IPS-20b (cell line): ENCODE data around the gene CUX1.
A peak's percentile ranks its signal among the peaks of the same experiment; 100 is the strongest.
"Not testable (repeated sequence)": the region's sequence is repeated elsewhere in the genome, so short reads cannot be mapped to it uniquely, and the experiment has no call there.

Experiments
- H3K27ac ChIP-seq: one replicate; pipeline ENCODE4 v1.5.1; 2013; ENCODE audit warnings: low read length
- H3K27me3 ChIP-seq: 2 replicates; pipeline ENCODE4 v1.6.1; 2013; ENCODE audit warnings: mild to moderate bottlenecking, low read length, inconsistent platforms; ENCODE audit not compliant: insufficient read depth
- H3K36me3 ChIP-seq: 2 replicates; pipeline ENCODE4 v1.6.1; 2013; ENCODE audit warnings: low read depth, mild to moderate bottlenecking, inconsistent platforms, low read length, moderate library complexity; ENCODE audit not compliant: insufficient read depth
- H3K4me1 ChIP-seq: 2 replicates; pipeline ENCODE4 v1.6.1; 2013; ENCODE audit warnings: mild to moderate bottlenecking, control low read depth, inconsistent platforms, low read length, moderate library complexity; ENCODE audit not compliant: insufficient read depth
- H3K4me3 ChIP-seq: 2 replicates; pipeline ENCODE4 v1.5.1; 2013; ENCODE audit warnings: mild to moderate bottlenecking, low read length, inconsistent platforms
- H3K9ac ChIP-seq: 2 replicates; pipeline ENCODE4 v1.6.1; 2013; ENCODE audit warnings: low read depth, mild to moderate bottlenecking, inconsistent platforms, low read length, moderate library complexity
- H3K9me3 ChIP-seq: 2 replicates; pipeline ENCODE4 v1.6.1; 2013; ENCODE audit warnings: mild to moderate bottlenecking, low read depth, low read length, inconsistent platforms; ENCODE audit not compliant: insufficient read depth

CUX1 gene

DNA sequence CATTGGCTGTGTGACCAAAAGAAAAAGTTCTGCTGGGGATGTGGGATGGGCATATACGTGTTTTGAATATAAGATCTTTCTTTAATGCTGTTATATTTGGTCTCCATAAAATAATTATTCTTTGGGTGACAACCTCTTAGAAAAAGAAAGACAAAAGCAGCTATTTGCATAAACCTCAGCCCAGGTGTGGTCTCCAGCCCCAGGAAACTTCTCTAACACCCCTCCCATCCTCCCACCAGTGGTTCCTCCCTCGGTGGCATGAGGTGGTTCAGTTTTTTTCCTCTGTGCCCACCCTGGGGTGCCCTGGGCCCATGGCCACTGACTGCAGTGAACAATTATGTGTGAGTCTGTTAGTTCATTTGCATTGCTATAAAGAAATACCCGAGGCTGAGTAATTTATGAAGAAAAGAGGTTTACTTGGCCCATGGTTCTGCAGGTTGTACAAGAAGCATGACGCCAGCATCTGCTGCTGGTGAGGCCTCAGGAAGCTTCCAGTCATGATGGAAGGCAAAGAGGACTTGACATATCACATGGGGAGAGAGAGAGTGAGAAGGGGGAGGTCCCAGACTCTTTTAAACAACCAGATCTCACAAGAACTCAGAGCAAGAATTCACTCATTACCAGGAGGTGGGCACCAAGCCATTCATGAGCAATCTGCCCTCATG is 165.9 kb downstream of the CUX1 start:
- no peak overlapping the region for H3K27ac ChIP-seq
- no peak overlapping the region for H3K9ac ChIP-seq
- no peak overlapping the region for H3K4me3 ChIP-seq
- H3K27me3 ChIP-seq = no peaks in the 10 kb centered on the region
- no peaks in the 10 kb centered on the region; the same call in 1 of the 2 replicates for H3K9me3 ChIP-seq
- peaks cover 20% of the 10 kb centered on the region; the same call in 1 of the 2 replicates for H3K4me1 ChIP-seq
- no peaks in the 10 kb centered on the region for H3K36me3 ChIP-seq

DNA sequence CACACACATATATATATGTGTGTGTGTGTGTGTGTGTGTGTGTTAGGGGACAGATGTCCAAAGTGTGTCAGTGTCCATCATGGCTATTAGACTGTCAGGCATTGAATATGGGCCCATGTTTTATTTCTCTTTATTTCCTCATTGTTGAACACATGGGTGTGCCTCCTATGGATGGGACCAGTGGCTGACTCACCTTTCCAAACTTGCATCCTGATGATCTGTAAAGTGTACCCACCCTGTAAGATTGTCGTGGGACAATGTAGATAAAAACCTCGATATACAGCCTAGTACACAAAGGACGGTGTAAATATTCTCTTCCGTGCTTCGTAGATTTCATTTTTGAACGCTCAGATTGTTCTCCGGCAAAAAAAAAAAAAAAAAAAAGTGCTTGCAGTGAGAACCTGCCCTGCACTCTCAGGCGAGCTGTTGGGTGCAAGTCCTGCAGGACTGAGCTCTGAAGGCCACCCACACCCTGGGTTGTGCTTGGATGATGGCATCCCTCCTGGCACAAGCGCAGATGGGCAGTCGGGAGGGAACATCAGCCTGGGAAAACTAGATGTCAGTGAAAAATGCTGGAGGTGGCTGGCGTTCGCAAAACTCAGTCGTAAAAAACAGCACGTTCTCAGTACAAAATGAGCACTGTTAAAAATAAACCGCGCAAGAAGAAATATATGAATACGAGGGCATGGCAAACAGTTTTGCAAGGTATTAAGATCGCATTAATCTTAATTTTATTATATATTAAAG is 166.9 kb downstream of the CUX1 start:
- Histone ChIP-seq H3K27ac (no peak overlapping the region), H3K9me3 (no peaks in the 10 kb centered on the region; the same call in 1 of the 2 replicates), H3K27me3 (no peaks in the 10 kb centered on the region), H3K4me3 (no peak overlapping the region), H3K4me1 (peaks cover 20% of the 10 kb centered on the region; the same call in 1 of the 2 replicates), H3K9ac (no peak overlapping the region), H3K36me3 (no peaks in the 10 kb centered on the region)

DNA sequence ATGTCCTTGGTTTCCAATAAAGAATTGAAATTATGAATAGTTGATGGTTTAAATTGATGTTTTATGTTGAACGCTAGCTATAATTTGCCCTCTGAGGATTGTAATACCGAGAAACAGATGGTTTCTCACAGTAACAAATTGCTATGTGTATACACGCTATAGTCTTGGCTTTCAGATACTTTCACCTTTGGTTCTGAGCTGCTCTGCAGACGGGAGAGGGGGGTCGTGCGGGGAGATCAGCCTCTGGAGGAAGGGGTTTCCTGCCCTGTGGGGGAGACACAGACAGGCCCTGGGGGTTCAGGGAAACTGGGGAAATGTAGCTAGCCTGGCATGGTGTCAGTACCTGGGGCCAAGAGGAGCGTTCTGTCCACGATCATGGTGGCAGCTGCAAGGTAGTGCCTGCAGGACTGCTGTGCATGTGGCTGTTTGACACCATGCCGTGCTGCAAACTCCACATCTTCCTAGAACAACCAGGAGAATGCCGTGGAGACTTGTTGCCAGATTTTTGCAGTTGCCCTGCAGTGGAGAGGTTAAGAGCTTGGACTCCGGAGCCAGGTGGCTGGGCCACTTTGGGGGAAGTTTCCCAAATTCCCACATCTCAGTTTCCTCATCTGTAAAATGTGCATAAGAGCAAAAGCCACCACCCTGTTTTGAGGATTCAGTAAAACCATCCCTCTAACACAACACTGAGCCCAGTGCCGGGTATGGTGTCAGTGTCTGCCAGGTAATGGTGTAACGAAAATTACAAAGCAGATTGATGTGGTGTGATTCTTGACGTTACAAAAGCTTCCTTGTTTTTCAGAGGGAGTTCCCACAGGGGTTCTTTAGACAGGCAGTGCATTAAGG is 167.9 kb downstream of the CUX1 start:
- Histone ChIP-seq H3K27me3 (no peaks in the 10 kb centered on the region), H3K36me3 (no peaks in the 10 kb centered on the region), H3K4me1 (peaks cover 20% of the 10 kb centered on the region; the same call in 1 of the 2 replicates), H3K4me3 (no peak overlapping the region), H3K9ac (0 out of 2 replicates have a peak overlapping the region, but pooled peaks have one; percentile 39), H3K9me3 (no peaks in the 10 kb centered on the region; the same call in 1 of the 2 replicates), H3K27ac (no peak overlapping the region)

DNA sequence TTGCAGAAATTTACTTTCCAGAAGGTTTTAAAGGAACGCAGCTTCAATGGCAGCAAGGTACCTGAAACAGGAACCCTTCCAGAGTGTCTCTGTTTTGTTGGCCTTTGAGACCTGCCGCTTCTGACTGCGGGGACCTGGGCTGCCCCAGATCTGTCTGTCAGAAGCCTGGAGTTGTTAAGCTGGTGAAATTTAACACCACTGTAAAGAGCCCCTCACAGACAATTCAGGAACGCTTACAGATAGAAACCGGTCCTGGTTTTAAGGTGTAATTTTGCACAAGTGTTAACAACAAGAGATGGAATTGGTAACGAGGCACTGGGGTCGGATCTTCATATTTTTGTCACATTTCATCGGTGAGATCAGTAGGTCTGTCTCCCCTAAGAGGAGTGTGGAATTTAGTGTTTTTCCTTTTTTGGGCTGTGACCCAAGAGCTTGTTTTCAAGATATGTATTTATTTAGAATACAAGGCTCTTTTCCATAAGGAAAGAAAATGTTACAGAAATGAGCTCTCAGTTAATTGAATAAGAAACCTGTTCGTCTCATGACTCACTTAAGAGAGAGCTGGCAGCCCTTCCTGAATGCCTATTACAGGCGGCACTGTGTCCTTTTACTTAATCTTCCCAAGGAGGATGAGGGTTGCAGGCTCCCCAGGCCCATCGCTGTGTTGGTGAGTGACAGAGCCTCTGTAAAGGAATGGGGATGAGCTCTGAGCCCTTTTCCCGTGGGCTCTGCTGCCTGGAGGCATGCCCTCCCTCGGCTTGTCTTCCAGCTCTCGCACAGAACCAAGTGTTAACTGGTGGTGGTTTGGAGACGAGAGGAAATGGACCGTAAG is 168.7 kb downstream of the CUX1 start:
- Histone ChIP-seq H3K36me3 (no peaks in the 10 kb centered on the region), H3K27ac (no peak overlapping the region), H3K27me3 (no peaks in the 10 kb centered on the region), H3K4me3 (0 out of 2 replicates have a peak overlapping the region, but pooled peaks have one; percentile 23), H3K9me3 (no peaks in the 10 kb centered on the region; the same call in 1 of the 2 replicates), H3K9ac (no peak overlapping the region), H3K4me1 (peaks cover 20% of the 10 kb centered on the region; the same call in 1 of the 2 replicates)

DNA sequence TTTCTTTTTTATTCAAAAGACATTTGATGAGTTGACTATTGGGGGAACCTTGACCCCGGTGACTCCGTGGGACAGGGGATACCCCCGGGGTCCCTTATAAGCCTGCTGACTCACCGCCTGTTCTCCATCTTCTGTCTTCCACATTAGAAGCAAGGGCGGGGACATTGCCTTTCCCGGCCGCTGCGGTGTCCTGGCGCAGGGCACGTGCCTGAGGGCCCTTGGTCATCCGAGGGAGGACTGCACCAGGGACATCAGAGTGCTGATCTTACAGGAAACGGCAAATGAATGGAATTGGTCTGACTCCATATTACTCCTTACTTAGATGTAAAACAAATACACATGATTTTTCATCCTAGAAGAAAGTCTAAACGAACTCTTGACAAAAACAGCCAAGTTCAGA is 170.1 kb downstream of the CUX1 start:
- no peaks in the 10 kb centered on the region; the same call in 1 of the 2 replicates for H3K9me3 ChIP-seq
- H3K27ac ChIP-seq = no peak overlapping the region
- H3K4me1 ChIP-seq = peaks cover 20% of the 10 kb centered on the region; the same call in 1 of the 2 replicates
- H3K27me3 ChIP-seq = no peaks in the 10 kb centered on the region
- H3K4me3 ChIP-seq = no peak overlapping the region
- no peaks in the 10 kb centered on the region for H3K36me3 ChIP-seq
- no peak overlapping the region for H3K9ac ChIP-seq

DNA sequence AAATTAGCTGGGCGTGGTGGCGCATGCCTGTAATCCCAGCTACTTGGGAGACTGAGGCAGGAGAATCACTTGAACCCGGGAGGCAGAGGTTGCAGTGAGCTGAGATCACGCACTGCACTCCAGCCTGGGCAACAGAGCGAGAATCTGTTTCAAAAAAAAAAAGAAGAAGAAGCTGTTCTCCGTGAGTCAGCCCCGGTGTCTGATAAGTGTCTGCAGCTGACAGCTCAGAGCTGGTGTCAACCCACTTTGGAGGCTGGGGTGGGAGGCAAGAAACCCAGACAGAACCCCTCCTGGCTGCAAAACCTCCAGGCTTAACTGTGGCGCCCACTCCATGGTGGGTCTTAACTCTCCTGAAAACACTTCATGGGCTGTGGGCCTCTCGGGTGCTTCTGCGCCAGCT is 170.6 kb downstream of the CUX1 start:
- H3K27ac ChIP-seq, H3K27me3 ChIP-seq, H3K36me3 ChIP-seq, H3K9me3 ChIP-seq, H3K4me3 ChIP-seq, H3K9ac ChIP-seq: not testable (repeated sequence)
- H3K4me1 ChIP-seq = peaks cover 20% of the 10 kb centered on the region; the same call in 1 of the 2 replicates

DNA sequence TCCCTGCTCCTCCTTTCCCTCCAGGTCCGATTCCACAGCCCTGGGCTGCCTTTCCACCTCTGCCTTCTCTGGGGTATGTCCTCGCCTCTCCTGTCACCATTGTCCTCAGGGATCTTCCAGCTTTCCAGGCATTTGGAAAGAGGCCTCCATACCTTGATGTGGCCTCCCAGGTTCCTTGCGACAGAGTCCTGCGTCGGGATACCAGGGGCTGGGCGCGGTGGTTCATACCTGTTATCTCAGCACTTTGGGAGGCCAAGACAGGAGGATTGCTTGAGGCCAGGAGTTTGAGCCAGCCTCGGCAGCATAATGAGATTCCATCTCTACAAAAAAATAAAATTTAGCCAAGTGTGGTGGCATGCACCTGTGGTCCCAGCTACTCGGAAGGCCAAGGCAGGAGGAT is 171.1 kb downstream of the CUX1 start:
- H3K27me3 ChIP-seq = no peaks in the 10 kb centered on the region
- H3K4me3 ChIP-seq = no peak overlapping the region
- no peak overlapping the region for H3K27ac ChIP-seq
- peaks cover 20% of the 10 kb centered on the region; the same call in 1 of the 2 replicates for H3K4me1 ChIP-seq
- no peaks in the 10 kb centered on the region for H3K9me3 ChIP-seq
- no peak overlapping the region for H3K9ac ChIP-seq
- H3K36me3 ChIP-seq = no peaks in the 10 kb centered on the region

DNA sequence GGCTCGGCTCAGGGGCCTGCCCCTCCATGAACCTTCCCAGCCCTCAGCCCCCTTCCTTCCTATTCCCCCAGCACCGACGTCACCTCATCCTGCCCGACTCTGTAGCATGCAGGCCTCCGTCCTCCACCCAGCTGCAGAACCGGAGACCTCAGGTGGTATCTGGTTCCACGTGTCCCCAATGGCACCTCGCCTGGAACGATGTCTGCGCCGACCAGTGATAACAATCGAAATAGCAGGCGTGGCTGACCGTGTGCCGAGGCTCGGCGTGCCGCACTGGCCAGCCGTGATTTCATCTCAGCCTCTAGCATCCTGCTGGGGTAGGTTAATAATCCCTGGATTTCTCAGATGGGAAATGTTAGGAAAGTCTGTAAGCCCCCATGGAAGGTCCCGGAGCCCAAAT is 171.7 kb downstream of the CUX1 start:
- Histone ChIP-seq H3K4me3 (no peak overlapping the region), H3K9ac (no peak overlapping the region), H3K4me1 (peaks cover 20% of the 10 kb centered on the region; the same call in 1 of the 2 replicates), H3K27me3 (no peaks in the 10 kb centered on the region), H3K27ac (no peak overlapping the region), H3K36me3 (no peaks in the 10 kb centered on the region), H3K9me3 (no peaks in the 10 kb centered on the region)

DNA sequence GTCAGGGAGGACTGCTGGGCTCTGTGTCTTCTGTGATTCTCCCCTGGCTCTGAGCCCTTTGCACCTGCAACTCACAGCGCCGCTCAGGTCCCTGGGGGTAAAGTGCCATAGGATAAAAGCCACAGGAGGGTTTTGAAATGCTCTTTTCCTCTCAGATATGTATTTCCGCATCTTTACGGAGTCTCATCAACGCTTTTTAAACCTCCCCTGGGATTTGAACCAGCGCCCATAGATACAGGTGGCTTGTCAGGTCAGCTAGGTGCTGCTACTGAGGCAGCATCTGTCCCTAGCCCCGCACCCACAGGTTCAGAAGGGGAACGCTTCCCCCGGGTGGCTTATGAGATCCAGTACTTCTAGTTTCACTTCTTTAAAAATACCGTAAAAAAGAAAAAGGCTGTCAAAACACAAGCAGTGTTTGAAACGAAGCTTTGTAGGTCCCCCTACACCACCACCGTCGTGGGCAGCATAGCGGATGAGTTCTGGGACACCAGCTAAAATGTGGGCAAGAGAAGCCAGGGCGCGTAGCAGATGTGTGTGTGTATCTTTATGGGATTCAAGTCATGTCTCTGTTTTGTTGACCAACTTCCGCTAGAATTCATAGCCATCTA is 173.5 kb downstream of the CUX1 start:
- peaks cover 8% of the 10 kb centered on the region; the same call in 1 of the 2 replicates for H3K4me1 ChIP-seq
- no peak overlapping the region for H3K27ac ChIP-seq
- H3K27me3 ChIP-seq = no peaks in the 10 kb centered on the region
- no peak overlapping the region for H3K4me3 ChIP-seq
- H3K9me3 ChIP-seq = no peaks in the 10 kb centered on the region
- H3K9ac ChIP-seq = no peak overlapping the region
- no peaks in the 10 kb centered on the region for H3K36me3 ChIP-seq

DNA sequence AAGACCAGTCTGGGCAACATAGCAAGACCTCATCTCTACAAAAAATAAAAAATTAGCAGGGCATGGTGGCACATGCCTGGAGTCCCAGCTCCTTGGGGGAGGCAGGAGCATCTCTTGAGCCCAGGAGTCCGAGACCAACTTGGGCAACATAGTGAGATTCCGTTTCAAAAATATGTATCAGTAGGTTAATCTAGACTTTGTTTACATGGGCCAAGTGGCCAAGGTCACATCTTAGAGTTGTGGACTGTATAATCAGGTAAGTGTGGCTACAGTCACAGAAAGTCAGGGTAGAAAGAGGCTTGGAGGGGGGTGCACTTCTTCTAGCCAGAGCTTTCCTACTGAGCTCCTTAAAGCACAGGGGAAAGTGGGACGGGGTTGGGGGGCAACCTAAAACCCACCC is 174.4 kb downstream of the CUX1 start:
- Histone ChIP-seq H3K27ac (no peak overlapping the region), H3K4me1 (no peaks in the 10 kb centered on the region; the same call in 1 of the 2 replicates)

More for the DNA sequence above, 174.4 kb downstream of the CUX1 start:
- Histone ChIP-seq H3K36me3 (no peaks in the 10 kb centered on the region), H3K9me3 (no peaks in the 10 kb centered on the region), H3K4me3 (no peak overlapping the region), H3K27me3 (no peaks in the 10 kb centered on the region), H3K9ac (no peak overlapping the region)
